T-helper 2 cell (primary cell): Measurements from ENCODE around the gene SNRPD2.

Experiments used
- DNase-seq, 5 experiments: peaks; one replicate each; pipeline versions ENCODE4 v3.0.0 to v3.0.0-alpha.2; 2012 to 2022

Gene SNRPD2

GRCh38 chr19:45655073-45655472 lies 36.7 kb downstream of the SNRPD2 start:
- no peak for DNase-seq

DNA sequence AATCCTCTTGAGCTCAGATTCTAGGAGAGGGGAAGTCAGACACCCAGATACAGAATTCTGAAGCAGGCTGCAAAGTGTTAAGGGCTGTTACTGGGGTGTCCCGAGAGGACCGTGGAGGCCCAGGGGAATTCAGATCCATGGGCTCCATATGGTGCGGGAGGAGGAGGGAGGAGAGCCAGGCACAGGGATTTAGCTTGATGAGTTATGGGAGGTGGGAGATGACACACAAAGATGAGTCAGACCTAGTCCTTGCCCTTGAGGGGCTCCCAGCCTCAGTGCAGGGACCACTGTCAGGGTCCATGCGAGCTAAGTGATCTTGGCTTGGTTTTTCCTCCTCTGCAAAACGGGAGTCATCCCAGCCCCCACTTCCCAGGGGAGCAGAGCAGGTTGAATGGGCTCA lies 38.1 kb downstream of the SNRPD2 start:
- DNase-seq, result no peak

GRCh38 chr19:45650722-45651121 lies 41.0 kb downstream of the SNRPD2 start:
- no peak for DNase-seq

- no peak for DNase-seq
These were observed 45.4 kb downstream of the SNRPD2 start for GRCh38 chr19:45646345-45646698.

DNA sequence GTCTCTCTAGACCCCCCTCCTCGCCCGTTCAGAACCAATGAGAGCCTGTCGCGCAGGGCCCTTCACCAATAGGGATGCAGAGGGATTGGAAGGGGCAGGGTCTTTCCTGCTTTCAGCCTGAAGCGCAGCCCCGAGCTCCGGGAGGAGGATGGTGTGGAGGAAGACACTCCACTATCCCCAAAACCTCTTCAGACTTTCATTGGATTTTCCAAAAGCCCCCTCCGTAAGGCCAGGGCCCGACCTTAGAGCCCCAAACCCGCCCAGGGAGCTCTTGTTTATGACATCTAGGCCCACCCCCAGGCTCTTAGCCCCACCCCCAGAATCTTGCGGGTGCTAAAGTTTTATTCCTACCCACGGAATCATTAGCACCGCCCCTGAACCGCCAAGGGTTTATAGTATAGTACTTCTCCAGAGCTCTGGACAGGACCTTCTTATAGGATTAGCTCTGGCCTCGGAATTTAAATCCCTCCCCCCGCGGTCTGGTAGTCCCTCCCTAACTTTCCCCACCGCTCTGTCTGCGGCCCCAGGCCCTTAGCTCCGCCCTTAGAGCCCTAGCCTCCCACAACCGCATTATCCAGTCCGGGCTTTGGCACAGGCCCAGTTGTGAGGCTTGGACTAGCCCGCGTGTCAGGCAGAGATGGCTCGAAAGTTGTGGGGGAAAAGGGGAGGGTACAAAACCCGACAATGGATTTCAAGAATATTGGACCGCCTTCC lies 46.0 kb downstream of the SNRPD2 start:
- peak; percentile 48 to 94 (median 72) for DNase-seq

DNA sequence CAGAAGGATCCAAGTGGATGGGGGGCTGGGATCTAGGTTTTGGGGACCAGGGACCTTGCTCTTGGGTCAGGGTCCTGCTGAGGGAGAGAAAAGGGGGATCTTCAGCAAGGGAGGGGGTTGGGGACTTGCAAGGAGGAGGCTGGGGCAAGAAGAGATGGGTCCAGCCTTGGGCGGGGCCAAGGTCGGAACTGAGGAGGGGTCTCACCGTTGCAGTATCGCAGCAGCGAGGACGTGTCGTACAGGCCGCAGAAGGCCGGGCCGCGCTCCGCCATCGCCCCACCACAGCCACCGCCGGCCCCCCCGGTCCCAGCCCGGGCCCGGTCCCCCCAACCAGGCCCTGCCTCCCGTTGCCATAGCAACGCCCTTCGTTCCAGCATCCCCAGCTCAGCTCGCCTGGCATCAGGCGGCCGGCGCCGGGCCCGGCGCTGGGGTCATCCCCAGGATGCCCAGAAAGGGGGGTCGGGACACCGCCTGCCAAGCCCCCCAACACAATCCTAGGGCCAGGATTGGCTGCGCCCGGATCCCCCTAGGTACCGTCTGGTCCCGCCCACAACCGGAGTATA lies 46.6 kb downstream of the SNRPD2 start:
- no peak for DNase-seq

- no peak for DNase-seq
These were observed 47.6 kb downstream of the SNRPD2 start for GRCh38 chr19:45643927-45644771.

GRCh38 chr19:45643024-45643926 lies 48.5 kb downstream of the SNRPD2 start:
- DNase-seq, result peak; percentile 72 to 97 (median 80)

DNA sequence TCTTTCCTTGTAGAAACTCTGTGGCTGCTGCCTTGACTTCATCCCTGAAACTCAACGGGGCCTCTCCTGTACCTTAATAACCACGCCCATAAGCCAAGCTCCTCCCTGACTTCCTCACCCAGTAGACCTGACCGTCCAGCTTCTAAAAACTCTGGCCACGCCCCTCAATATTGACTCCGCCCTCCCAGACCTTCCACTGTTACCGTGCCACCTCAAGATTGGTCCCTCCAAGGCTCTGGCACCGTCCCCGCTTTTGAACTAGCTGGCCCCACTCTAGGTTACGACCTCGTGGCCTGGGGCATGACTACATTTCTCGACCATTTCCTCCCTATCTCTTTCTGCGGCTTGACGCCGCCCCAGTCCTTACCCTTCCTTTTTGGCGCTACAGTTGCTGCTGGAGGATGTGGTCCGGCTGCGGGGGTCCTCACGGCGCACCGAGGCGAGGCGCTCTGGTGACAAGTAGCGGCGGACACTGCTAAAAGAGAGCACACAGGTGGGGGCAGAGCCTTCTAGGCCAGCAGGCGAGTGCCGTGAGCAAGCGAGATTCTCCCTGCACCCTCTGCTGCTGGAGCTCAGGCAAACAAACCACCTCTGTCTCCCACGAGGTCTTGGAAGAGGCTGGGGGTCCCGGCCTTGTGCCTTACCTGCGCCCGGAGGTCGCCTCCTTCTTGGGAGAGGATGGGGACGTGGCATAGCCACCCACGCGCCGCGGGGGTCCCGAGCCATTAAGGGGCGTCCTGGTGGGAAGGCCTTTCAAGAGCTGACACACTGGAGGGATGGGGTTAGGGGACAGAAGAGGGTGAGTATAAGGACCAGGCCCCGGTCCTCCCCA lies 50.3 kb downstream of the SNRPD2 start:
- peak; percentile 31 to 88 (median 49) for DNase-seq

GRCh38 chr19:45640849-45641273 lies 50.9 kb downstream of the SNRPD2 start:
- peak in 3 of 5 experiments; percentile 17 to 21 (median 20) for DNase-seq

DNA sequence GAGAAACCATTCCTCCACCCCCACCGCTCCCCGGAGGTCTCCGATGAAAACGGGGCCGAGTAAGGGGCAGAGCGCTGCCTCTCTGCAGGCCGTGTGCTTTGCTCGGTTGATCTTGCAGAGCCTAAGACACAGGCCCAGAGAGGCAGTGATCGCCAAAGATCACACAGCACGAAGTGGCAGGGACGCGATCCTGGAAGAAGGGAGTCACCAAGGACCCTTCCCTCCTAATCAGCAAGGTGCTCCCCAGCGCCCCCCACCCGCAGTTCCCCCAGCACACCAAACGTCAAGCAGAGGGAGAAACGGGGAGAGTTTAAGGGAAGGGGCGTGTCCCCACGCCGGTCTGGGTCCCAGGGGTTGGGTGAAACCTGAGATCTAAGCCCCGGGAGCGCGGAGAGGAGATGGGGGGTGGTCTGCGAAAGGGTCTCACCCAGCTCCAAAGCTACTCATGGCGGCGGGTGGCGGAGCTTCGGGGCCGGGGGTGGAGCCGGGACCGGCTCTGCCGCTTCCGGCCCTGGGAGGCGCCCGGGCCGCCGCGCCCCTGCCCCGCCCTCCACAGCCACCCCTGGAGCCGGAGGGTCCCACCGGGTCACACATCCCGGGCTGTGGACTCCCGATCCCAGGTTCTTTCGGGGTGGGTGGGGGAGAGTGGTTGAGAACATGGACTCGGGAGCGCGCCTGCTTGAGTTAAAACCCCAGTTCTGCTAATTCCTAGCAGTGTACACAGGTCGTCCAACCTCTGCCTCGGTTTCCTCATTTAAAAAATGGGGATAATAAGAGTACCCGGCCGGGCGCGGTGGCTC lies 52.6 kb downstream of the SNRPD2 start, which contains the start of gene EML2:
EML2 (minus strand) TSS at position 468 of the 800 bp plus-strand sequence; CDS start at position 447, 21 bp downstream.
- peak; percentile 20 to 71 (median 43) for DNase-seq

DNA sequence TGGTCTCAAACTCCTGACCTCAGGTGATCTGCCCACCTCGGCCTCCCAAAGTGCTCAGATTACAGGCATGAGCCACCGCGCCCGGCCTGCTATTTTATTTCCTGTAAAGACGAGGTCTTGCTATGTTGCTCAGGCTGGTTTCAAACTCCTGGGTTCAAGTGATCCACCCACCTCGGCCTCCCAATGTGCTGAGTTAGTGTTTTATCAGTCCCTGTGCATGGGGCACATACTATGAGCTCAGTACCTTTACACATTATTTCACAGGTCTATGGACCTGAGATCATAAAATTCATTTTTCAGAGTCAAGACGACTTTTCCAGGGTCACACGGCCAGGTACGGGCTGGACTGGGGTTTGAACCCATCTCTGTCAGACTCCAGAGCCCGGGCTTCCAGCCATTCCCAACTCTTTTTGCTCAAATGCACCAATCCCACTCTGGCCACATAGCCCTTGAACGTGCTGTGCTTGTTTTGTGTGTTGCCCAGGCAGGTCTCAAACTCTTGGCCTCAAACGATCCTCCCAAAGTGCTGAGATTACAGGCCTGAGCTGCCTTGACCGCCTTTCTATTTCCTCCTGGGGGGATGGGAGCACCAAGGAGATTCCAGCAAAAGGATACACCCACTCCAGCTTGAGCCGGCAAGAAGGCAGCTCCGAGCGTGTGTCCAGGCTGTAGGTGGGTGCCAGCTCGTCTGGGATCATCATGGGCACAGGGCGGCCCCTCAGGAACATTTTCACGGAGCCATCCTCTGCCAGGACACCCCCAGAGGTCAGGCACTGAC lies 53.7 kb downstream of the SNRPD2 start:
- no peak for DNase-seq
